ENCODE results near the gene HSD3B1.

- TF ChIP-seq NR3C1 (IDR thresholded peaks at IDR 0.05): no peak
- TF ChIP-seq CTCF (IDR thresholded peaks at IDR 0.05): no peak
- TF ChIP-seq MAZ (IDR thresholded peaks at IDR 0.05; ENCODE audit: borderline replicate concordance, low read depth, low read length): no peak
- TF ChIP-seq EP300 (IDR thresholded peaks at IDR 0.05): no peak
- TF ChIP-seq POLR2A (IDR thresholded peaks at IDR 0.05; ENCODE audit: low read length): no peak
- TF ChIP-seq CEBPB (IDR thresholded peaks at IDR 0.05): no peak
- no peak for TF ChIP-seq KDM5A (IDR thresholded peaks at IDR 0.05)
- no peak for TF ChIP-seq HDAC2 (IDR thresholded peaks at IDR 0.05)
- no peak for TF ChIP-seq ESRRA (IDR thresholded peaks at IDR 0.05; ENCODE audit: borderline replicate concordance, low read length)
- no peak for TF ChIP-seq MAX (IDR thresholded peaks at IDR 0.05)
- TF ChIP-seq PHF8 (IDR thresholded peaks at IDR 0.05; ENCODE audit: borderline replicate concordance, low read depth): no peak
- TF ChIP-seq RFX5 (IDR thresholded peaks at IDR 0.05): no peak
- TF ChIP-seq USF2 (IDR thresholded peaks at IDR 0.05): no peak
Measured at GRCh38 chr1:119547306-119547705, 40.3 kb downstream of the HSD3B1 start.

Data from A549 (cell line).